GM19043 (cell line): ENCODE results near the gene MBOAT1.

Experiments
- ATAC-seq: cut with Tn5 transposase; IDR thresholded peaks from one replicate; pipeline ENCODE4 v1.9.1; 2021; ENCODE audit warnings: low read depth; ENCODE audit not compliant: unreplicated experiment

The MBOAT1 gene

GRCh38 chr6:20234136-20234535 lies 21.9 kb upstream of the MBOAT1 start:
- ATAC-seq: no peak

GRCh38 chr6:20233007-20233730 lies 20.9 kb upstream of the MBOAT1 start:
- ATAC-seq: no peak

DNA sequence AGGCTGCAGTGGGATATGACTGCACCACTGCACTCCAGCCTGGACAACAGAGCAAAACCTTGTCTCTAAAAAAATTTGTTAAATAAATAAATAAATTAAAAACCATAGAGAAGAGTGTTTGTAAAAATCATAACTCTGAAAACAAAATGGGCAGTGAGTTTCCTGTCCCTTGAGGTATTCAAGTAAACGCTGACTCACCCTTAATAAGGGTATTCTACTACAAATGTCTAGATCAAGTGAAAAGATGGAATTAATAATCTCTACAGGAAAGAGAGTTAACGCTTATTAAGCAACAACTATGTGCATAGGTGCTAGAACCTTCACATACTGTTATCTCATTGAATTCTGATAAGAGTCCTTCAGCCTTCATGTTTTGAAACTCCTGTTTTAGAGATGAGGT lies 19.9 kb upstream of the MBOAT1 start:
- no peak for ATAC-seq

GRCh38 chr6:20230401-20231119 lies 18.3 kb upstream of the MBOAT1 start:
- ATAC-seq: no peak

DNA sequence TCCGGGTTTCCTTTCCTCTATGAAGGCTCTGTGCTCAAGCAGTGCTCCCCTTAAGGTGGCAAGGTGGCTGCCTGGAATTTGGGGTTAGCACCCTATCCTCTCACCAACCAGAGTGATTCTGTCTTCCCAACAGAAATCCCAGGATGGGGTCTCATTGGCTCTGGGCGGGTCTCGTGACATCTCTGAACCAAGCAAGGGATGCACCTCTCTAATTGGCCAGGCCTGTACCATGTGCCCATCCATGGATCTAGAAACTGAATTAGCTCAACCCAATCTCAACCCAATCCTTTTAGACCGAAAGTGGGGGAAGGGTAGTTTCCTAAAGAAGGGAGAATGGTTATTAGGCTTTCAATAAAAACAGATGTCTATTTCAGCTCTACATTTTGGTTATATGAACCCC lies 17.6 kb upstream of the MBOAT1 start:
- ATAC-seq: no peak

DNA sequence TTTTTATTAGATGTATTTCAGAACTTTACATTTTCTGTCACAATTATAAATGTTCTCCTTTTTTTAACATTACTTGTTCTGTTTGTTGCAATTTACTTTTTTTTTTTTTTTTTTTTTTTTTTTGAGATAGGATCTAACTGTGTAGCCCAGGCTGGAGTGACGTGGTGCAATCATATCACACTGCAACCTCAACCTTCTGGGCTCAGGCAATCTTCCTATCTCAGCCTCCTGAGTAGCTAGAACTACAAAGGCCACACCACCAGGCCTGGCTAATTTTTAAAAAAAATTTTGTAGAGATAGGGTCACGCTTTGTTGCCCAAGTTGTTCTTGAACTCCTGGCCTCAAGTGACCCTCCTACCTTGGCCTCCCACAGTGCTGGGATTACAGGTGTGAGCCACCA lies 15.1 kb upstream of the MBOAT1 start:
- ATAC-seq: no peak

DNA sequence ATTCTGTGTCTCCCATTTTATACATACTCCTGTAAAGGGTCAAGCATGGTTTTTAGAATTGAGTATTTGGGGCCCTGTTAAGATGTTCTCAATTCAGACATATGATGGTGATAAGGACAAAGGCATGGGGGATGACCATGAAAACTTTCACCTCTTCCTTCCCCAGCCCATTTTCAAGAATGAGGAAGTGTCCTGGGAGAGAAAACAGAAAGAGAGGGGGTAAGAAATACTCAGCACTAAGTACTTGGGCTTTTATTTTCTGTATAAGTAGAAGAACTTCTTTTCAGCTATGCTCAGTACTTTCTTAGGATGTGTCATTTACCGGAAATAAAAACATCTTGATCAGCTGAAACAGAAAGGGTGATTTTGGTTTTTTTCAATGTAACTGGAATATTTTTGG lies 10.9 kb upstream of the MBOAT1 start:
- ATAC-seq: no peak

GRCh38 chr6:20221421-20221820 lies 9.2 kb upstream of the MBOAT1 start:
- ATAC-seq: no peak

- ATAC-seq: no peak
Measured at GRCh38 chr6:20220359-20220758, 8.1 kb upstream of the MBOAT1 start.

DNA sequence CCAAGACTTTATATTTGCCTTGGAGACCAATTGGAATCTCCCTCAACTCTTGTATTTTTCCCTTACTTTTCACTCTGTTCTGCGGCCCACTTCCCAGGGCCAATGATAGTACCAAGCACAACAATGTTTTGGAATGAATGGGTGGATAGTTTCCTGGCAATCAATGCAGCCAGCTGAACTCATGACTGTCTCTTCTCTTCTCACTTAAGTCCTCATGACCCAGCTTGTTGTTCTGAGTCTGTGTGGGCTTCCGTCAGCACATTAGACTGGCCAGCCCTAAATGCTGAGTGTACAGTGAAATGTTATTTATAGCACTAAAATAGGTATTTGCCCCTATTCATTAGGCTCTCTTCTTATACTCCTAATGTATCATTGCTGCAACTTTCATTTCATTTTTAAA lies 5.6 kb upstream of the MBOAT1 start:
- ATAC-seq: no peak

DNA sequence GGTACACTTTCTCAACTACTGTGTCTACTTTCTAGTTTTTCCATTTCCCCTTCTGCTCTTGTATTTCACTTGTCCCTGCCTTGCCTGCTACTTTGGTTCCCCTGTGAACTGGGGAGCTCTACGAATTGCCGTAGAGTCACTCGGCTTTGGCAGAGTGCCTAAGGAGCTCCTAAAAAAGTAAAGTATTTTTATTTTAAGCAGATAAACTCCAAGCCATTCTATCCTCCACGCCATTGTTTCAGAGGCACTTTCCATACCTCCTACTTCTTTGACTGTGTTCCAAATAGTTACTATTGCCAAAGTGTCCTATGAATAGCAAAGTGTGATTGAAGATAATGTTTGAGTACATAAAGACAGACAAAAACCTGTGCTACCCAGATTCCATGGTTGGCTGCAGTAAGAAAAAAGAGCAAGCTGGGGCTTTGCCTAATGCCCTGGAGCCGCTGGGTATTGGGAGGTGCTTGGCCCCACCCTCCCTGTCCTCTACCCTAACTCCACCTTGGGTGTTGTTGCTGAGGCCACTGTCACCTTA lies 5.1 kb upstream of the MBOAT1 start:
- ATAC-seq: no peak

DNA sequence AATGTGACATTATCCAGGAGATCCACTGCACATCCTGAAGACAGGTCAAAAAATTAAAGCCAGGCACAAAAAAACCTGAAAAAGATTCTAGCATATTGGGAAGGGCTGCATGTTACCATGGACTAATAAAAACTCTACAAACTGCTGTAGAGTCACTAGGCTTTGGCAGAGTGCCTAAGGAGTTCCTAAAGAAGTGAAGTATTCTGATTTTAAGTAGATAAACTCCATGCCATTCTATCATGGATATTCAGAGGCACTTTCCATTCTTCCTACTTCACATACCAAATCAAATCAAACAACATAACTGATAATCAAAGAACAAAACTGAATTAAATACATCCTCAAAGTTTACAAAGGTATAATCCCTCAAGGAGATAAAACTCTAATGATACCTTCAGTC lies 3.0 kb upstream of the MBOAT1 start:
- ATAC-seq: no peak

DNA sequence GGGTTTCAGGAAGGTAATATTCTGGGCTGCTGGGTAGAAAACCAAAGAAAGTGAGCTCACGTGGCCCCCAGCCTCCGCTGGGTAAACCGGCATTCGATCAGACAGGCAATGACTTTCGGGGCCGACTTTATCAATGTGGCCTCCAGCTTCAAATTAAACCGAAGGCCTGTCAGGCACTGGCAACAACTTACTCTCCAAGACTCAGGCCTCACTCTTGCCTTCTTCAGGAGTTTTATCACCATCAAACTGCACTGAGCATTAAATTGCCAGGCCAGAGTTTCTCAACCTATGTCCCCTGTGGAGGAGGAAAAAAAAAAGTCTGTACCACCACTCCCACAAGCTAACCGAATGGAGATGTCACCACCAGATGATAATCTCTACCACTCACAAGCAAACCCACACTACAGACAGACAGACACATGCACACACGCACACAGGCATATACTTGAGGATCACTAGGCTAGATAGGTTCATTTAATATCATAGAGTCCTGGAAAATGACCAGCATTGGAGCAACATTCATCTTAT lies 1.1 kb upstream of the MBOAT1 start:
- ATAC-seq: no peak

DNA sequence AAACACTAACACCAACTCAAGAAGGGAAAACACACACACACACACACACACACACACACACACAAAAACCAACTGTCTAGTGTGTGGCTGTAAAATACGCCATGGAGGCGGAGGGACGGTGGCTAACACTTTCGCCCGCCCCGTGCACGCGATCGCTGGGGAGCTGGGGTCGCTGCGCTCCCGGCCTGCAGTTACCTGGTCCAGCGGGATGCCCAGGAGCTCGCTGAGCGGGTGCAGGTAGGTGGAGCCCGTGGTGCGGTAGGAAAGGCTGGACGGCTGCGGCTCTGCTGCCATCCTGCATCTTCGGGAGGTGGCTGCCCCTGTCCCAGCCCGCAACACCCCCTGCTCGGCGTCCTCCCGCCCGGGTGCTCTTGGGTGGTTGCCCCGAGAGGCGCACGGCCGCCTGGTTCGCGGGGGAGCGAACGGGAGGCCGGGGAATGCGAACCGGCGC lies 303 bp downstream of the MBOAT1 start:
- ATAC-seq: peak; percentile 8

DNA sequence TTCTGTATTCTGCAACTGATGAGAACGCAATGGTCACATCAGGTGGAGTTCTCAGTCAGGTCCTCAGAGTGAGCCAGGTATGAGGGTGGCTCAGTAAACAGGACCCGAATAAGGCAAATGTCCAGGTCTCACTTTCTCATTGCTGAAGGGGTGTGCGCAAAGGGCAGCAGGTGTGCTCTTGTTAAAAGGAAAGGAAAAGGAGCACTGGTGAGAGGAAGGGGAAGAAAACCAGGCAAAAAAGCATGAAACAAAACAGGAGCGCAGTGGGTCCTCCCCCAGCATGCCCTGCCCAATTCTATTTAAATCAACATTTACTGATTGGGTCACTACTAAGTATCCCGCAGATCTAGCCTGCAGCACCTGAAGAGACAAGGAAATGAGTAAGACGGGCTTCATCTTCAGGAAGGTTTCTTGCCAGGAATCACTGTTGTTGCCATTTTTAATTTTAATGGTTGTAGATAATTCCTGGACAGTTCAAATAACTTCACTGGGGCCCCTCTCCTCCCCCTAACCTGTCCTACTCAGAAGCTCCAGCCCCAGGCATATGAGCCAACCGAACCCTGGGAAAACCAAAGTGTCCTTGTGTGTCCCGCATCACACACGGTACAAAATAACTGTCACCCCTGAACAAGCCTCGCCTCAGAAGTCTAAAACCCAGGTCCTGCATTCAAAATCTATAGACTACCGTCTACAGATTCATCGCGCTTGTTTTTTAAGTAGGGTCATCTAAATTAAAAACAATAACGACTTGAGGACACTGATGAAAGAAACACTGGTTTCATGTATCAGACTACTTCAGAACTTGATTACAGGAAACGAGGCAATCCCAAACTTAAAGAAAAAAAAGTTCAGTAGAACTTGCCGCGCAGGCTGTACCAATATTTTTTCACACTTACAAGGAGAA lies 980 bp downstream of the MBOAT1 start:
- ATAC-seq: peak; percentile 18

GRCh38 chr6:20210158-20210557 lies 2.1 kb downstream of the MBOAT1 start:
- ATAC-seq: no peak

DNA sequence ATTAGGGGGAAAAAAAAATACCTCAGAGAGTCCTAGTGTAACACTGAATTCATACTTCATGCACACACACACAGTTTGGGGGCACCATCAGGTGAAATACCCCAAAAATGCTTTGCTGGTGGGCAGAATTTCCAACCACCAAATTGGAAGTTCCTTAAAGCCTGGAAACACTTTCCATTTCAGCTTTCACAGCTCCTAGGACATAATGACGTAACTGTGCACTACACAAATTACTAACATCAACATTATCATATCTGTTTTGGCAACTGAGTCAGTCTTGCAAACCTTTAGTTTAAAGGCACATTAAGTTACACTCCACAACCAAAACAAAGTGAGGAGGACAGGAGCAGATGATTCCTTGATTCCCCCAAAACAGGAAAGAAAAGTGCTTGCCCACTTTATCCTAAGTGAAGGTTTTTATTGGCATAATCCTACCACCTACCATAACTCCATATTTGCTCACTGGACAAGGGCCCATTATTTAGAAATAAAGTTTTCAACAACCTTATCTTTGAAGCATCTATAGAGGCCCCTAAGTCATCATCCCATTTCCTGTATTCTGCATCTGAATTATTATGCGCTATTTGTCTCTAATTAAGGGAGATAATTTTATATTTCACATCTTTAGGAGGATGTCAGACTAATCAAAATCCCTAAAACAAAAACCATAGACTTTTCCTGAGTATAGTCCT lies 3.4 kb downstream of the MBOAT1 start:
- no peak for ATAC-seq

DNA sequence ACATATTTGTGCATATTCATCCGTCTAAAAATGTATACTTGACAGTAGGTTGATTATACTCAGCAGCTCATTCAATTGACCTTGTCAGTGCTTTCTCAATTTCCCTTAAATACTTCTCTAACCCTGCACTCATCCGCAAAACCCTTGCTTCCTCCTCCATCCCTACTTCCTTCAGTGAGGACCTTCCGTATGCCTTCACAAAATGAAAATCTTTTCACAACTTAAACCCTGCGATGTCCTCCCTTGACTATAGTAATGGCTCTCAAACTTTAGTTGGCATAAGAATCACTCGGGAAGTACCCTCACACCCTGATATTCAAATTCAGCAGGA lies 5.2 kb downstream of the MBOAT1 start:
- ATAC-seq: no peak

GRCh38 chr6:20205722-20206161 lies 6.5 kb downstream of the MBOAT1 start:
- no peak for ATAC-seq

DNA sequence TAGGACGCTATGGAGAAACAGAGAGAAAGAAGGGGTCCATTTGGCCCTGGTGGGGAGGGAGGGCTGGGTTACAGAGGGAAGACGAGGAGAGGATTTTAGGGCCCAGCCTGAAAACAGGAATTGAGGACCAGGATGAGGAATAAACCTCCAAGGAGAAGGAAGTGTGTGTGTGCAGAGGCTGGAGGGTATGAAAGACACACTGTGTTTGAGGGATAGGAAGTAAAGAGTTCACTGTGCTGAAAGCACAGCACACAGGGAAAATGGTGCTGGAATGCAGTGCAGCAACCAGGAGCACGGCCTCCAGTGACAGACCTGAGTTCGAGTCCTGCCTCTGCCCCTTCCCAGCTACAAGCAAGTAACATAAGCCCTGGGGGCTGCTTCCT lies 7.8 kb downstream of the MBOAT1 start:
- ATAC-seq: no peak
